Activated T-cell treated with anti-CD3 and anti-CD28 coated beads, Interleukin-2, amount 50 U/mL, for 1 hour (primary cell): Measurements from ENCODE around the gene WDR90.

Experiments
- DNase-seq: peaks from one replicate; pipeline ENCODE4 v3.0.0-alpha.2; 2020

Gene WDR90

DNA sequence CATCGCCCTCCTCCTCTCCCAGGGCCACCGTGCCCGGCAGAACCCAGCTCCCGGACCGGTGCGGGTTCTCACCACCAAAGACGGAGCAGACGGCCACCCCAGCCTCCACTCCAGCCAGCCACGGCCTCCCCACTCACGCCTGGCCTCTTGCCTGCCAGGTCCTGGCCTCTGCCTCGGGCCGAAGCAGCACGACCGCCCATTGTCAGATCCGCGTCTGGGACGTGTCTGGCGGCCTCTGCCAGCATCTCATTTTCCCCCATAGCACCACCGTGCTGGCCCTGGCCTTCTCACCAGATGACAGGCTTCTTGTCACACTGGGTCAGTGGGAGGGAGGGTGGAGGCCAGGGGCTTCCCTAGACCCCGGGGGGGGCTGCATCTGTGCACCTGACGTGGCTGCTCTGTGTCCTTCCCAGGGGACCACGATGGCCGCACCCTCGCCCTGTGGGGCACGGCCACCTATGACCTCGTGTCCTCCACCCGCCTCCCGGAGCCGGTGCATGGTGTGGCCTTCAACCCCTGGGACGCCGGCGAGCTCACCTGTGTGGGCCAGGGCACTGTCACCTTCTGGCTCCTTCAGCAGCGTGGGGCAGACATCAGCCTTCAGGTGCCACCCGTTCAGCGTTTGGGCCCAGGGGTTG lies 12.1 kb downstream of the WDR90 start:
- no peak for DNase-seq

GRCh38 chr16:662095-662494 lies 12.9 kb downstream of the WDR90 start:
- DNase-seq = no peak

- DNase-seq = no peak
Observed at GRCh38 chr16:662597-662996, 13.4 kb downstream of the WDR90 start.

GRCh38 chr16:666572-666971 lies 17.4 kb downstream of the WDR90 start:
- no peak for DNase-seq

DNA sequence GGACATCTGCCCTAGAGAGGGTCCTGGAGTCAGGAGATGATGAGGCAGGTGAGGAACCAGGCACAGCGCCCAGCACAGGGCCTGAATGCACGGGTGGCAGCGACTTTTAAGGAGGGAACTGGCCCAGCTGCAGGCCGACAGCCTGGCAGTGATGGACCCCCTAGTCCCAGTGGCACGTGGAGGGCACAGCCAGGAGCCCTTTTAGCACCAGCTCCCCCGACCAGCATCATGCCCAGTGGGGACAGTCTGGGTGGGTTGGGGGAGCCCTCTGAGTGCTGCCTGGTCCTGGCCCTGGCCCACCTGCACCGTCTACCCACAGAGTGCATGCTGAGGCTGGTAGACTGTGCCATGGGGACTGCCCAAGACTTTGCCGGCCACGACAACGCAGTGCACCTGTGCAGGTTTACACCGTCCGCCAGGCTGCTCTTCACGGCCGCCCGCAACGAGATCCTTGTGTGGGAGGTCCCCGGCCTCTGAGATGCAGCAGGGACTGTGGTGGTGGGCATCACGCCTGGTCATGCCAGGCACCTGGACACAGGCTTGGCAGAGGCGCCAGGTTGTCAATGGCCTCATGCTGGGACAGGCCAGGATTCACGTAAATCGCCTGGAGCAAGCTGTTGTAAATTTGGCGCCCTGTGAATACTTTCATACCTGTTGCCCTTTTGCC lies 18.1 kb downstream of the WDR90 start:
- DNase-seq = no peak

DNA sequence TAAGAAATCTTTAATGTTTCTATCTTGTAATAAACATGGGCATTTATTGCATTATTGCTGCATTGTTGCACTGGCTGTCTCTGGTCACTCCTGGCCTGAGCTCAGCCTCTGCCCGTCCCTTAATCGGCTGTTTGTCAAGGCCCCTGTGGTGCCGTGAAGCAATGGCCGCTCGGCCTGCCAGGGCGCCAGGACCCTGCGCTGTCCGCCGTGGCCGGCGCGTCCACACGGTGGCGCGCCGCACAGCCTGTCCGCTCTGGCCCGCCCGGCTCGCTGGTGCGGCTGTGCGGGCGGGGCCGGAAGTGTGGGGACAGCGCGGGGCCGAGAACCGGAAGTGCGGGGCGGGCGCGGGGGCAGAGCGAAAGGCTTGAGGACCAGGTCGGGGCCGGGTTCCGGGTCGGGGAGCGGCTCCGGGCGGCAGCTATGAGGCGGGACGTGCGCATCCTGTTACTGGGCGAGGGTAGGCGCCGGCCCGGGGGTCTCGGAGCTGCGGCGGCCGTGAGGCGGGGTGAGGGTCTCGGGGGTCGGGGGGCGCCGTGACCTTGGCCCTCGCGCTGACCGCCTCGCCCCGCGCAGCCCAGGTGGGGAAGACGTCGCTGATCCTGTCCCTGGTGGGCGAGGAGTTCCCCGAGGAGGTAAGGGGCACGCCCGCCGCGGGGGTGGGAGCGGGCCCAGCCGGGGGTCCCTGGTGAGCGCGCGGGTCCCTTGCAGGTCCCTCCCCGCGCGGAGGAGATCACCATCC lies 18.8 kb downstream of the WDR90 start, which contains the start of gene RHOT2:
Gene RHOT2 (plus strand): TSS at position 353 of the 739 bp plus-strand sequence. CDS start 68 bp downstream, at position 421.
- peak; percentile 91 for DNase-seq

GRCh38 chr16:668519-669171 lies 19.5 kb downstream of the WDR90 start:
- DNase-seq = no peak

DNA sequence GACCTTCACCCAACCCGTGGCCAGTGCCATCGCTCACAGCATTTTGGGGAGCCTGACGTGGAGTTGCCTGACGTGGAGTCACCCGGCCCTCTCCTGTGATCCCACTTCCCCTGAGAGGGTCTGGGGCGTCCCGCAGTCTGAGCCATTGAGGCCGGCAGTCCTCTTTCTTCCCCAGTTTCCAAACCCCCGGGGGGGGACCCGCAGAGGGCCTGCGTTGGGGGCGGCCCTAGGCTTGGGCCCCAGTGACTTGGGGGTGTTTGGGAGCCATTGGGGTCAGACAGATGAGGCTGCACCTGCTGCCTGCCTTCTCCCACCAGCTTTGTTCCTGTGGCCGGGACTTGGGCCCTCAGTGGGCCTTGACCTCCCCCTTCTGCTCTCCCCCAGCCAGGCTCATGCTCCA lies 20.5 kb downstream of the WDR90 start:
- DNase-seq = no peak

DNA sequence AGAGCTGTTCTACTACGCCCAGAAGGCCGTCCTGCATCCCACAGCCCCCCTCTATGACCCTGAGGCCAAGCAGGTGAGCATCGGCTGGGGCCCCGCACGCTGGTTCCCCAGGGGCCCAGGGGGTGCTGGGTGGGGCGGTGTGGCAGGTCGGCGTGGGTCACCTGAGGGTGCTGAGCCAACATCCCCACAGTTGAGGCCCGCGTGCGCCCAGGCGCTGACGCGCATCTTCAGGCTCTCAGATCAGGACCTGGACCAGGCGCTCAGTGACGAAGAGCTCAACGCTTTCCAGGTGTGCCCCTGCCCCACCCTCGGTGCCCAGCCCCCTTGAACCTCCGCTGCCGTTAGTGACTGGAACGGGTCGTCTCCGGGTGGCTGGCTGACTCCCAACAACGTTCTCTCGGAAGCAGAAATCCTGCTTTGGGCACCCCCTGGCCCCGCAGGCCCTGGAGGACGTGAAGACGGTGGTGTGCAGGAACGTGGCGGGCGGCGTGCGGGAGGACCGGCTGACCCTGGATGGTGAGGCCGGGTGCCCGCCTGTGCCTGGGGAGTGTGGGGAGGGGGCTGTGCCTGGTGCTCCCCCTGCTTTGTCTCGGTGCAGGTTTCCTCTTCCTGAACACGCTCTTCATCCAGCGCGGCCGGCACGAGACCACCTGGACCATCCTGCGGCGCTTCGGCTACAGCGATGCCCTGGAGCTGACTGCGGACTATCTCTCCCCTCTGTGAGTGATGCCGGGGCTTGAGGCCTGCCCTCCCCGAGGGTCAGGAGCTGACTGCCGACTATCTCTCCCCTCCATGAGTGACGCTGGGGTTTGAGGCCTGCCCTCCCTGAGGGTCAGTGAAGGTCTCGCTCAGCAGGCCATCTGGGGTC lies 21.6 kb downstream of the WDR90 start:
- DNase-seq = no peak

GRCh38 chr16:671353-672131 lies 22.4 kb downstream of the WDR90 start:
- DNase-seq = no peak

- DNase-seq = no peak
Observed at GRCh38 chr16:672371-672770, 23.2 kb downstream of the WDR90 start.

- DNase-seq = no peak
Observed at GRCh38 chr16:672851-673250, 23.7 kb downstream of the WDR90 start.

DNA sequence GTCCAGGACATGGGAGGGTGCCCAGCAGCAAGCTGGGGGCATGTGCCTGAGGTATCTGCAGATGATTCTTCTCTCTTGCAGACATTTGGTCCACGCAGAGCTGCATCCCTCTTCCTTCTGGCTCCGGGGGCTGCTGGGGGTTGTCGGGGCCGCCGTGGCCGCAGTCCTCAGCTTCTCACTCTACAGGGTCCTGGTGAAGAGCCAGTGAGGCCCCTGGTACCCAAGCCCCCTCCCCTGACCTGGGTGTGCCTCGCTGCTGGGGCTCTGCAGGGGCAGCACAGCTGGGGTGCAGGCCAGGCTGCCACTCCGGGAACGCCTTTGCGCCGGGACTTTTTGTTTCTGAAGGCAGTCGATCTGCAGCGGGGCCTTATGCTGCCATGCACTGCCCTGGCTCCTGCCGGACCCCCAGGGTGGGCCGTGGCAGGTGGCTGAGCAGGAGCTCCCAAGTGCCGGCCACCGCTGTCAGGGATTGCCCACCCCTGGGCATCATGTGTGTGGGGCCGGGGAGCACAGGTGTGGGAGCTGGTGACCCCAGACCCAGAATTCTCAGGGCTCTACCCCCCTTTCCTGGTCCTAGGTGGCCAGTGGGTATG lies 24.3 kb downstream of the WDR90 start:
- DNase-seq = no peak

DNA sequence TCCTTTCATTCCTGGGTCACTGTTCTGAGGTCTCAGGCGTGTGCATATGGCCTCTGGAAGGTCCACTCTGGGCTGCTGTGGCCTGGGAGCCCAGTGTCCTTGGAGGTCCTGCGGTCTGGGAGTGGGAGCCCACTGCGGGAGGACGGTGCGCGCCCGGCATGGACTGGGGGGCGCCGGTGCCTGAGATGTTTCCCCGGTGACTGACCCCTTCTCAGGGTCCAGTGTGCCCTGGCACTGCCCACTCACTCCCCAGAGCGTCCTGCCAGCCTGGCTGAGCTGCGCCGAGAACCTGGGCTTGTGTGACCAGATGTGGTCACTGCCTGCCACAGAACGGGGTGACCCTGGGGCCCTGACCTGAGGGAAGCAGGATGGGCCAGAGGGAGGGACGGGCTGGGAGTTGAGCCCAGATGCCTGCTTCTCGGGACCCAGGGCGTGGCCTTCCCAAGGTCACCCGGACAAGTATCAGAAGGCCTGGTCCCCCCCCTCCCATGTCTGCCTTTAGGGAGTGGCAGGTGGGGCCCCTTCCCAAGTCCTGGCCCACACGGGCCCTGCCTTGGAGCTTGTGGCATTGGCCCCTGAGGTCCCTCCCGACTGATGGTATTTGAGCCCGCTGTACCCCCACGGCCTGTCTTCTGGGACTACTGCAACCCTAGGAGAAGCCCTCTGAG lies 25.2 kb downstream of the WDR90 start:
- DNase-seq = no peak

- DNase-seq = no peak
Observed at GRCh38 chr16:674968-675883, 26.1 kb downstream of the WDR90 start, which contains the start of gene RHBDL1. Gene RHBDL1, plus strand, starts transcription at chr16:675671. Its CDS starts 120 bp downstream, at chr16:675791.

DNA sequence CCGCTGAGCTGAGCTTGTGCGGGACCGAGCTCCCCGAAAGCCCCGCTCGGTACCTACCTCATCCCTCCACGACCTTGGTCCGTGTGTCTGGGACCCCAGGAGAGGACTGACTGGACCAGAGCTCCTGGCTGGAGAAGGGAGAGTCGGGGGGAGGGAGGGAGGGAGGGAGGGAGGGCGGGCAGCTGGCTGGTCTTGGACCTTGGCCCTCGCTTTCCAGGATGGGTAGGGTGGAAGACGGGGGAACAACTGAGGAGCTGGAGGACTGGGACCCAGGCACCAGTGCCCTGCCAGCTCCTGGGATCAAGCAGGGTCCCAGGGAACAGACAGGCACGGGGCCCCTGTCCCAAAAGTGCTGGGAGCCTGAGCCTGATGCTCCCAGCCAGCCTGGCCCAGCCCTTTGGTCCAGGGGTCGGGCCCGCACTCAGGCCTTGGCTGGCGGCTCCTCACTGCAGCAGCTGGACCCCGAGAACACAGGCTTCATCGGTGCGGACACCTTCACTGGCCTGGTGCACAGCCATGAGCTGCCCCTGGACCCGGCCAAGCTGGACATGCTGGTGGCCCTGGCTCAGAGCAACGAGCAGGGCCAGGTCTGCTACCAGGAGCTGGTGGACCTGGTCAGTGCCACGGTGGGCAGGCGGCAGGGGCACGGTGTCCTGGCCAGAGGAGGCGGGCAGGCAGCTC lies 26.9 kb downstream of the WDR90 start:
- DNase-seq = no peak

- DNase-seq = no peak
Observed at GRCh38 chr16:676565-676902, 27.4 kb downstream of the WDR90 start.

DNA sequence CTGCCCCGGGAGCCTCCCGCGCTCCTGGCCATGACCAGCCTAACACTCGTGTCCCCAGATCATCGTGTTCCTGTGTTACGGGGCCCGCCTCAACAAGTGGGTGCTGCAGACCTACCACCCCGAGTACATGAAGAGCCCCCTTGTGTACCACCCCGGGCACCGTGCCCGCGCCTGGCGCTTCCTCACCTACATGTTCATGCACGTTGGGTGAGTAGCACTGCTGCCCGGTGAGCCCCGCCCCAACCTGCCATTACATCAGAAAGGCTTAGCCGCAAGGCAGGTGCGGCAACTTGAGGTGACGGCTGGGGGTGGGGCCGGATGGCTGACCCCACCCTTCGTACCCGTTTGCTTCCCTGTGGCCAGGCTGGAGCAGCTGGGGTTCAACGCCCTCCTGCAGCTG lies 27.7 kb downstream of the WDR90 start:
- peak; percentile 50 for DNase-seq
